Measurements from ENCODE around the gene BTG2.

BTG2 gene

GRCh38 chr1:203346060-203346768 lies 40.9 kb downstream of the BTG2 start:
- DNase-seq: no peak

- DNase-seq: no peak
These were observed 41.4 kb downstream of the BTG2 start for GRCh38 chr1:203346769-203347102.

GRCh38 chr1:203349166-203349565 lies 43.8 kb downstream of the BTG2 start:
- DNase-seq: no peak

GRCh38 chr1:203349773-203350524 lies 44.6 kb downstream of the BTG2 start:
- no peak for DNase-seq

- DNase-seq: no peak
These were observed 45.8 kb downstream of the BTG2 start, which contains the start of gene FMOD for GRCh38 chr1:203351037-203351625. TSS of gene FMOD (minus strand) at chr1:203351122. CDS start at chr1:203348270, 2,852 bp downstream.

- DNase-seq: no peak
These were observed 48.2 kb downstream of the BTG2 start for GRCh38 chr1:203353486-203353885.

- no peak for DNase-seq
These were observed 48.9 kb downstream of the BTG2 start for GRCh38 chr1:203354246-203354645.

GRCh38 chr1:203359010-203359571 lies 53.8 kb downstream of the BTG2 start:
- no peak for DNase-seq
